ENCODE data around the gene HAL. TPM values are rescaled to one million over a fixed set of nuclear protein-coding genes. Genes with fewer than 3 reads are reported as not detected.
A peak's percentile ranks its signal among the peaks of the same experiment; 100 is the strongest.

Gene HAL
- total and polyA plus RNA-seq, 2 of the 8 experiments (the other 6 are each of a cell fraction or from before 2014, with no cell fraction given): 0.12 to 0.17 TPM

- TF ChIP-seq CTCF (IDR thresholded peaks at IDR 0.05; ENCODE audit: control extremely low read depth in 1 of 3, insufficient read depth in 1 of 3, low read depth in 1 of 3, low read length in 3 of 3) (0 out of 4 replicates have a peak, but pooled peaks of 1 of the 3 experiments have one; percentile 1), TEAD4 (IDR thresholded peaks at IDR 0.05; ENCODE audit: low read depth, low read length) (no peak), RAD21 (IDR thresholded peaks at IDR 0.05 in 1 of 2, conservative IDR thresholded peaks at IDR 0.05 in 1 of 2; ENCODE audit: low read depth in 2 of 2, low read length in 2 of 2) (peak in 1 of 2 experiments; percentile 13; a peak in 1 of 4 replicates)
- no peak overlapping the region for H4K91ac ChIP-seq (replicated peaks; ENCODE audit: insufficient read length, low read length)
- ChIA-PET CTCF (ENCODE audit: partially characterized antibody) (interaction anchor here (0.7 to 17.8 kb wide), 13 partner anchors 10 to 561 kb away, joined by 3 to 149 read pairs (median 4); partner anchors contain the start of genes AMDHD1, CCDC38 and HAL), POLR2A (ENCODE audit: partially characterized antibody) (interaction anchor here (2.2 to 2.3 kb wide), 2 partner anchors 12 to 13 kb away, joined by 6 to 8 read pairs; partner anchors contain the start of genes AMDHD1 and CCDC38)
- H2BK120ac ChIP-seq (replicated peaks; ENCODE audit: low read depth, low read length): no peak overlapping the region
- H3K79me1 ChIP-seq (ENCODE audit: low read depth, low read length): no peaks in the 10 kb centered on the region
- H3K18ac ChIP-seq (ENCODE audit: extremely low read depth, low read length): no peak overlapping the region
- no peak overlapping the region for H3K27ac ChIP-seq (ENCODE audit: low read depth, low read length)
- no peak for DNase-seq (ENCODE audit: low read depth in 1 of 2, low spot score in 2 of 2)
- no peak overlapping the region for H3K4me2 ChIP-seq (ENCODE audit: insufficient read depth in 1 of 2, low read depth in 2 of 2, low read length in 2 of 2)
- no peaks in the 10 kb centered on the region for H3K23me2 ChIP-seq (ENCODE audit: low read depth, low read length)
- H2AK5ac ChIP-seq (ENCODE audit: low read depth, low read length): no peak overlapping the region
- no peak overlapping the region for H2BK12ac ChIP-seq (ENCODE audit: low read depth, low read length)
- no peak overlapping the region for H2BK15ac ChIP-seq (ENCODE audit: low read length)
- no peak overlapping the region for H3K56ac ChIP-seq (replicated peaks; ENCODE audit: insufficient read length, low read depth, low read length)
- H2BK5ac ChIP-seq (ENCODE audit: low read depth, low read length): no peak overlapping the region
- WGBS, 2 experiments (ENCODE audit: extremely low coverage in 1 of 2, insufficient coverage in 1 of 2, insufficient read length in 1 of 2, insufficient replicate concordance in 2 of 2, low coverage in 1 of 2, low lambda C conversion rate in 2 of 2, missing lambda C conversion rate in 1 of 2): 81% methylated on average over 7 of the region's 7 CpGs; no CpG with 5 or more reads in 1 of the 2 experiments
- peaks cover 2 to 5% (median 2%) of the 10 kb centered on the region in 4 experiments; a peak in 4 of 7 replicates for H3K4me1 ChIP-seq (replicated peaks in 1 of 4; ENCODE audit: control insufficient read depth in 3 of 4, insufficient read depth in 4 of 4, low read length in 3 of 4)
- FAIRE-seq: no peak
- H3K4ac ChIP-seq (replicated peaks; ENCODE audit: insufficient read length, low read depth, low read length): no peak overlapping the region
- no peaks in the 10 kb centered on the region for H3K9me3 ChIP-seq (ENCODE audit: insufficient read depth in 2 of 2, low read depth in 1 of 2, low read length in 1 of 2)
- H2BK20ac ChIP-seq (ENCODE audit: low read length): no peak overlapping the region
- no peak overlapping the region for H3K9ac ChIP-seq (replicated peaks in 1 of 4; ENCODE audit: extremely low read depth in 1 of 4, low read depth in 3 of 4, low read length in 3 of 4)
- no peak overlapping the region for H4K5ac ChIP-seq (ENCODE audit: insufficient read length, low read depth, low read length)
- H4K8ac ChIP-seq (ENCODE audit: extremely low read depth, insufficient read depth, low read length): no peak overlapping the region
- no peaks in the 10 kb centered on the region for H4K20me1 ChIP-seq (replicated peaks in 1 of 2; ENCODE audit: control insufficient read depth in 1 of 2, insufficient read depth in 2 of 2, low read length in 2 of 2)
- H3K27me3 ChIP-seq (replicated peaks in 1 of 4; ENCODE audit: control insufficient read depth in 3 of 4, extremely low read depth in 1 of 4, insufficient read depth in 3 of 4, low read length in 3 of 4): no peaks in the 10 kb centered on the region
- no peak overlapping the region for H3K23ac ChIP-seq (ENCODE audit: insufficient read length)
- no peak overlapping the region for H3K4me3 ChIP-seq (ENCODE audit: extremely low read depth in 1 of 4, insufficient read depth in 2 of 4, low read depth in 3 of 4, low read length in 4 of 4)
- H3K36me3 ChIP-seq (ENCODE audit: control insufficient read depth in 2 of 4, insufficient read depth in 4 of 4, low read length in 3 of 4): no peaks in the 10 kb centered on the region
- no peak overlapping the region for H2AFZ ChIP-seq (ENCODE audit: low read length)
- H3K14ac ChIP-seq (ENCODE audit: insufficient read length): no peak overlapping the region
- no peaks in the 10 kb centered on the region for H3K79me2 ChIP-seq (ENCODE audit: control insufficient read depth in 1 of 2, insufficient read depth in 2 of 2, low read length in 2 of 2)
Measured at GRCh38 chr12:95955549-95956159, 40.5 kb downstream of the HAL start.
